HepG2 (cell line): ENCODE results near the gene FGF3. TPM values are rescaled to one million over a fixed set of nuclear protein-coding genes. Genes with fewer than 3 reads are reported as not detected.

Experiments
- ATAC-seq: fragments of 200-7000 bp; cut with Tn5 transposase; 3 replicates; pipeline ENCODE4 v1.9.1; 2020; ENCODE audit warnings: mild to moderate bottlenecking, moderate library complexity
- BruUV-seq: library from RNA; stranded (reverse); fragments of 400-500 nt; replicated peaks from 2 replicates; lab custom pipeline; 2021; lab: Mats Ljungman, UMichigan
- CTCF ChIA-PET: fragments of 300-600 bp; formaldehyde crosslinking; extraction: SDS; loops from one replicate; lab custom pipeline; 2021; ENCODE audit warnings: low total read pairs, inconsistent platforms, low intra/inter-chr PET ratio; lab: Yijun Ruan, JAX
- POLR2A ChIA-PET: fragments of 350-600 bp; sonication (Branson Sonifier 250); formaldehyde crosslinking; loops from one replicate; lab custom pipeline; 2020; ENCODE audit warnings: antibody characterized with exemption, inconsistent platforms; lab: Yijun Ruan, JAX
- DNase-seq: peaks from one replicate; pipeline ENCODE4 v3.0.0-alpha.2; 2015; ENCODE audit warnings: low spot score
- FAIRE-seq: peaks from 3 replicates; lab custom pipeline; 2011; peaks lifted over from hg19 to GRCh38; lab: Jason Lieb, UNC
- H2AFZ ChIP-seq: one replicate; pipeline ENCODE4 v1.6.1; 2011; ENCODE audit warnings: low read length, inconsistent platforms
- H3K27ac ChIP-seq: fragments of 300-600 bp; 3 replicates; pipeline ENCODE4 v1.8.0; 2011; ENCODE audit warnings: mixed run types, mild to moderate bottlenecking, mixed read lengths, low read length, inconsistent platforms; ENCODE audit not compliant: insufficient read depth; ENCODE audit errors: extremely low read length
- H3K27me3 ChIP-seq, 2 experiments: fragments of 200-600 bp in 1 of 2; 2 replicates in 1 of 2; 3 replicates in 1 of 2; pipeline versions ENCODE4 v1.6.0 to v1.8.0; 2011; ENCODE audit warnings: low read length in 2 of 2, mild to moderate bottlenecking in 2 of 2, moderate library complexity in 2 of 2, inconsistent platforms in 1 of 2; ENCODE audit not compliant: insufficient read depth in 2 of 2, control insufficient read depth in 1 of 2
- H3K36me3 ChIP-seq, 2 experiments: fragments of 200-600 bp in 1 of 2; replicated peaks in 1 of 2; 2 replicates in 1 of 2; 3 replicates in 1 of 2; pipeline versions ENCODE4 v1.5.1 to v1.8.0; 2011; ENCODE audit warnings: low read length in 2 of 2, inconsistent platforms in 1 of 2; ENCODE audit not compliant: insufficient read depth in 2 of 2, control insufficient read depth in 1 of 2
- H3K4me1 ChIP-seq: 2 replicates; pipeline ENCODE4 v1.5.1; 2012; ENCODE audit warnings: low read length, inconsistent platforms; ENCODE audit not compliant: insufficient read depth
- H3K4me2 ChIP-seq: 2 replicates; pipeline ENCODE4 v1.6.0; 2011; ENCODE audit warnings: low read depth, low read length, inconsistent platforms
- H3K4me3 ChIP-seq, 3 experiments: fragments of 200-600 bp in 1 of 3; sonication (generic), shearing (Covaris generic) in 1 of 3; replicated peaks in 1 of 3; 2 replicates each; pipeline ENCODE4 v1.5.1; 2011 to 2016; ENCODE audit warnings: low read length in 3 of 3, inconsistent platforms in 2 of 3, low read depth in 2 of 3, mild to moderate bottlenecking in 2 of 3, control low read depth in 1 of 3, mixed read lengths in 1 of 3; ENCODE audit not compliant: insufficient read depth in 1 of 3
- H3K79me2 ChIP-seq: one replicate; pipeline ENCODE4 v1.6.1; 2011; ENCODE audit warnings: low read length, inconsistent platforms; ENCODE audit not compliant: insufficient read depth
- H3K9ac ChIP-seq: 2 replicates; pipeline ENCODE4 v1.6.0; 2011; ENCODE audit warnings: mild to moderate bottlenecking, low read depth, low read length, inconsistent platforms; ENCODE audit not compliant: insufficient read depth
- H3K9me3 ChIP-seq: 2 replicates; pipeline ENCODE4 v1.5.1; 2012; ENCODE audit warnings: mild to moderate bottlenecking, low read length
- H4K20me1 ChIP-seq: 2 replicates; pipeline ENCODE4 v1.6.0; 2011; ENCODE audit warnings: inconsistent platforms, mild to moderate bottlenecking, low read length, moderate library complexity; ENCODE audit not compliant: insufficient read depth
- ARID2 ChIP-seq: sonication (generic); formaldehyde crosslinking; IDR thresholded peaks from 2 replicates; pipeline ENCODE4 v1.8.1; 2022; ENCODE audit warnings: mild to moderate bottlenecking, missing genetic modification reagents, borderline replicate concordance
- ASH2L ChIP-seq: fragments of 300-600, 200-600 bp; sonication (generic); IDR thresholded peaks from 2 replicates; pipeline ENCODE4 v1.7.0; 2017; ENCODE audit warnings: low read depth, mild to moderate bottlenecking, moderate library complexity, mixed read lengths, low read length; ENCODE audit not compliant: insufficient read length
- ATF3 ChIP-seq: sonication (generic); formaldehyde crosslinking; IDR thresholded peaks from 2 replicates; pipeline ENCODE4 v1.4.0; 2020; ENCODE audit warnings: missing genetic modification reagents
- CC2D1A ChIP-seq: sonication (generic); formaldehyde crosslinking; IDR thresholded peaks from 2 replicates; pipeline ENCODE4 v1.8.1; 2023; ENCODE audit warnings: mild to moderate bottlenecking, missing genetic modification reagents
- EZH2 ChIP-seq: conservative IDR thresholded peaks from 2 replicates; pipeline ENCODE4 v1.6.1; 2012; ENCODE audit warnings: mild to moderate bottlenecking, low read depth, low read length, moderate library complexity
- MTA1 ChIP-seq: sonication (generic); formaldehyde crosslinking; IDR thresholded peaks from 2 replicates; pipeline ENCODE4 v1.4.0; 2020; ENCODE audit warnings: missing genetic modification reagents, mild to moderate bottlenecking, borderline replicate concordance
- MXD1 ChIP-seq: sonication (generic); formaldehyde crosslinking; IDR thresholded peaks from 2 replicates; pipeline ENCODE4 v1.4.0; 2020; ENCODE audit warnings: mild to moderate bottlenecking, missing genetic modification reagents
- PCBP2 ChIP-seq: fragments of 200-400 bp; formaldehyde crosslinking; optimal IDR thresholded peaks from 2 replicates; pipeline ENCODE3; 2018; ENCODE audit warnings: low read length, low read depth; ENCODE audit not compliant: poor library complexity, severe bottlenecking
- RFX3 ChIP-seq: IDR thresholded peaks from 2 replicates; pipeline ENCODE4 v1.6.1; 2016; ENCODE audit warnings: missing biosample characterization, missing genetic modification reagents
- ZBTB37 ChIP-seq: sonication (generic); formaldehyde crosslinking; IDR thresholded peaks from 2 replicates; pipeline ENCODE4 v1.4.0; 2020; ENCODE audit warnings: mild to moderate bottlenecking, missing genetic modification reagents
- ZNF362 ChIP-seq: sonication (generic); formaldehyde crosslinking; IDR thresholded peaks from 2 replicates; pipeline ENCODE4 v1.4.0; 2020; ENCODE audit warnings: missing genetic modification reagents, mild to moderate bottlenecking, borderline replicate concordance
- ZNF510 ChIP-seq: sonication (generic); formaldehyde crosslinking; IDR thresholded peaks from 2 replicates; pipeline ENCODE4 v1.4.0; 2020; ENCODE audit warnings: low read depth, mild to moderate bottlenecking, missing genetic modification reagents
- ZNF530 ChIP-seq: sonication (generic); formaldehyde crosslinking; IDR thresholded peaks from 2 replicates; pipeline ENCODE4 v1.5.0; 2020; ENCODE audit warnings: low read depth, mild to moderate bottlenecking, missing genetic modification reagents
- ZNF543 ChIP-seq: sonication (generic); formaldehyde crosslinking; IDR thresholded peaks from 2 replicates; pipeline ENCODE4 v1.4.0; 2020; ENCODE audit warnings: mild to moderate bottlenecking, missing genetic modification reagents
- ZNF562 ChIP-seq: sonication (generic); formaldehyde crosslinking; IDR thresholded peaks from 2 replicates; pipeline ENCODE4 v1.8.0; 2022; ENCODE audit warnings: missing genetic modification reagents, borderline replicate concordance
- WGBS: methylation state at CpG from one replicate; pipeline ENCODE4 v1.1.6; 2017; ENCODE audit warnings: low lambda C conversion rate; 5-methylcytosine and 5-hydroxymethylcytosine counted together
- in situ Hi-C: cut with HindIII; loops from 2 replicates; pipeline ENCODE4 v1.10.0; 2017; ENCODE audit warnings: low pct_unique_long_range_greater_than_20kb; ENCODE audit not compliant: extremely low pct_ligation_motif_present
- intact Hi-C: fragments of 100-400 bp; cut with micrococcal nuclease; formaldehyde crosslinking; loops from one replicate; pipeline ENCODE4 v1.10.0; 2022; ENCODE audit not compliant: unreplicated experiment
- polyA plus RNA-seq, 8 experiments: library from polyadenylated mRNA; depleted of rRNA in 3 of 8; stranded (reverse) in 7 of 8; unstranded in 1 of 8; fragments of >200 nt; fragmentation: Illumina TruSeq in 4 of 8; extraction: Trizol in 4 of 8; gene quantifications; 2 replicates each; pipeline versions ENCODE4 v1.2.1 to v1.2.3, GENCODE V29; 2011 to 2016; ENCODE audit warnings: low read depth in 4 of 8, missing spikeins in 1 of 8, mixed read lengths in 1 of 8; ENCODE audit not compliant: insufficient read depth in 1 of 8
- total RNA-seq, 5 experiments: library from RNA; depleted of rRNA; stranded (reverse); fragments of >200 nt; fragmentation: Illumina TruSeq; extraction: Trizol; gene quantifications; 2 replicates each; pipeline ENCODE4 v1.2.3, GENCODE V29; 2016; ENCODE audit warnings: low read depth in 1 of 5

The FGF3 gene
- total and polyA plus RNA-seq, 2 of the 13 experiments (the other 11 are each of a cell fraction or from before 2014, with no cell fraction given): not detected

GRCh38 chr11:69802590-69802989 is 16.6 kb downstream of the FGF3 start:
- Histone ChIP-seq H3K9me3 (no peaks in the 10 kb centered on the region), H3K9ac (no peak overlapping the region), H3K4me3 (no peak overlapping the region), H3K4me1 (no peaks in the 10 kb centered on the region), H3K4me2 (no peak overlapping the region), H3K27ac (no peak overlapping the region), H2AFZ (no peak overlapping the region)
- ATAC-seq (no peak), DNase-seq (no peak)
- in situ Hi-C loops (loop anchor here (5.0 kb wide), 1 partner anchor 115 kb away; no protein-coding TSS in a partner anchor), intact Hi-C loops (loop anchor here (5.0 kb wide), 2 partner anchors 80 to 95 kb away; no protein-coding TSS in a partner anchor)
- POLR2A ChIA-PET: no interaction called here
- TF ChIP-seq ATF3 (CRISPR knock-in tag) (no peak), CC2D1A (CRISPR knock-in tag) (no peak), ASH2L (no peak), ARID2 (no peak), RFX3 (no peak), MTA1 (CRISPR knock-in tag) (no peak), ZNF543 (no peak), MXD1 (CRISPR knock-in tag) (no peak), ZNF530 (CRISPR knock-in tag) (no peak), EZH2 (no peak), PCBP2 (no peak), ZBTB37 (CRISPR knock-in tag) (no peak), ZNF562 (CRISPR knock-in tag) (no peak), ZNF362 (CRISPR knock-in tag) (no peak), ZNF510 (CRISPR knock-in tag) (no peak)
- TF ChIP-seq, all 625 proteins: peak for 0
- no peak for FAIRE-seq
- Histone ChIP-seq H3K27me3 (no peaks in the 10 kb centered on the region; a peak in 1 of 5 replicates), H3K36me3 (no peaks in the 10 kb centered on the region), H4K20me1 (no peaks in the 10 kb centered on the region), H3K79me2 (no peaks in the 10 kb centered on the region)
- no TSS peak for BruUV-seq
- CTCF ChIA-PET: interaction anchor here (1.8 kb wide), 2 partner anchors 84 to 116 kb away, joined by 9 to 18 read pairs; no protein-coding TSS in a partner anchor
- 0% methylated on average over 1 of the region's 1 CpG for WGBS
